ENCODE data around the gene NTRK2.
A peak's percentile ranks its signal among the peaks of the same experiment; 100 is the strongest.

The NTRK2 gene

DNA sequence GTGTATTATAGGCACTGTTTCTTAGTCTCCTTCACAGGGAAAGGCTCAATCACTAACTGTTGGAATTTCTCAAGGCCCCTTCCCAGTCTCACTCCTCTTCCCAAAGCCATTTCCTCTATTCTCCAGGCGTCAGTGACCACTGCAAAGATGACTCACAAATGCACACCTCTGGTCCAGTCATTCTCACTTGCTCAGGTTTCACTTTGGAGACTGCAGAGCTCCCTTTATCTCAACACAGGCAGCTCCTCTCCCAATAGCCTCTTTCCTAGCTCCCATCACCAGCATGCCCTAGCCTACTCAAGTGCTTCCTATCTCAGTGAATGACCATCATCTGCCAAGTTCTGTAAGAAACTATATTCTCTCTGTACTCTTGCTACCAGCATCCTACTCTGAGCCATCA is 323.6 kb downstream of the NTRK2 start:
- no peak for DNase-seq

GRCh38 chr9:84996029-84996428 is 326.5 kb downstream of the NTRK2 start:
- no peak for DNase-seq

DNA sequence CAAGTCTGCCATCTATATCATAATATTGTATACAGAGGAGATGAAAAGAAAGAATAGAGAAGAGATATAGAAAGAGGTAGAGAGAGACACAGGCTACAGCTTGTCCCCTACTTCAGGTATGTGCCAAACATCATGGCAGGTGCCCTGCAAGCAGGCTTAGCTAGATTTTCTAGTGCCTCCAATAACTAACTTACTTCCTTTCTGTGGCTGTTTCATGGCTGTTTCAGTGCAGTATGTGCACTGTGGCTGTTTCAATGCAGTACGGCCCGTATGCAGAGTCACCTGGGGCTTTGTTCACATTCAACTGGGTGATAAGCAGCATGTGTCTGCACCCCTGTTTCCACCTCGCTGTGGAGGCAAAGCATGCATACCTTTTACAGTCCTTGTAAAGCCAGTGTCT is 327.2 kb downstream of the NTRK2 start:
- DNase-seq = no peak

- no peak for DNase-seq
Measured at GRCh38 chr9:84997472-84997871, 327.9 kb downstream of the NTRK2 start.

GRCh38 chr9:84998639-84999038 is 329.1 kb downstream of the NTRK2 start:
- DNase-seq = no peak

DNA sequence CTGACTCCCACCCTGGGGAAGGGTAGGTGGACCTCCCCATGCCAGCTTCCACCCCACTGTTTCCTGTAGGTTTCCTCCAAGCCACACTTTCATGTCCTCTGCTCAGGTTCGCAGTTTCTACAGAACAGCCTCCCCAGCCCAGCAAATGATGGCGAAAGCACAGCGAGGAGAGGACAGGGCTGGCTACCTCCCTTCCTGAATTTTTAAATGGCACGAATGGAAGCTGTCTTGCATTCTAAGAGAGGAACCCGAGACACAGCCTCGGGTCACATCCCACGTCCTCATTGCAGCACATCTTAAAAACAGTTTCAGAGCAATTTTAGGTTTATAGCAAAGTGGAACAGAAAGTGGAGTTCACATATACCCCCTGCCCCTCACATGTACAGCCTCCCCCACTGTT is 330.3 kb downstream of the NTRK2 start:
- DNase-seq = no peak

DNA sequence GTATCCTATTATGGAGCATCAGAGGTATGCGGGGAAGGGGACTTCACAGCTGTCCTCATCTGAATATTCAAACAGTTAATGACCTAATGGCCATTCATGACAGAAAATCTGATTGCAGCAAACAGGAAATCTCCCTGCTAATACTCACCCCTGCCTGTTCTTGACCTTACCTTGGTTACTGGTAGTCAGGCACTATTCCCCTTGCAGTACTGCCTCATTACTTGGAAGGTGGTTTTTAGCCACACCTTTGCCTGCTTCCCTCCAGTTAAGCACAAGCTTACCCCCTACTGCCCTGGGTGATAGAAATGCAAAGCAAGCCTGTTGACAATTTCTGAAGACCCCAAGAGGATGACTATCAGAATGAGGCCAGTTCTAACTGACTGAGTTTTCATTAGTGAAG is 332.4 kb downstream of the NTRK2 start:
- DNase-seq = no peak

DNA sequence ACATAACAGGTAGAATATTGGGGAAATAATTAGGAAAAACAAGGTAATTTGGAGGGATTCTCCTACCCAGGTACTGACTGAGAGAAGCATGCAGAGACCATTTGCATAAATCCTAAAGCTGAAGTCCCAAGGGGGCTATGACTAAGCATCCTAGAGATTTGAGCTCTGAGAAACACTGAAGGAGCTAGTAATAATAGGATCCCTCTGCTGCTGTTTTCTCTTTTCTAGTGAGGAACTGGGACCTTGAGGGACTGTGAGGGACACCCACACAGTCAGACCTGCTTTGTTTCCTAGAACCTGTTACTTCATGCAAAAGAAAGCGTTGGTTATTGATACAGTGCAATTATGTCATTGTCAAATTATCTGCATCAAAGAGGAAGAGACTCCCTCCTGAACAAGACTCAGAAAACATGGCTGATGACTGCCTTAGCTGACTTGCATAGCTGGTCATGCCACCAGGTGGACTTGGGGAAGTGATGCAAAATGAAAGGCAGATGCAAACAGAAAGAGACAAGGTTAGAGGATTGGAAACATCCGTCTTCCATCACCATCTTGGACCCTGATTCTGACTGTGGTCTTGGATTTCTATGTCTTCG is 335.4 kb downstream of the NTRK2 start:
- DNase-seq = no peak

GRCh38 chr9:85007748-85008147 is 338.2 kb downstream of the NTRK2 start:
- no peak for DNase-seq

DNA sequence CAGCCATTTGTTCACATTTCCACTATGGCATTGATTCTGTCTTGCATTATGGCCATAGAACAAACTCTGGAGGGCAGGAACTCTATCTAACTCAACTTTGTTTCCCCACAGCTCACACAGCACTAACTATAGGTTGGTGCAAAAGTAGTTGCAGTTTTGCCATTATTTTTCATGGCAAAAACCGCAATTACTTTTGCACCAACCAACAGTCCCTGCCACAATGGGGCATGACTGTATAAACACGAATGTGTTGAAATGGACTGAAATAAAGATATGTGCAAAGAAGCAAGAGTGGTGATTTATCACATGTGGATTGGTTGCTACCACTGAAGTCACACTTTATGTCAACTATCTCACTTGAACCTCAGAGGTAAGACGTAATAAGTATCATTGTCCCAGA is 338.7 kb downstream of the NTRK2 start:
- no peak for DNase-seq

DNA sequence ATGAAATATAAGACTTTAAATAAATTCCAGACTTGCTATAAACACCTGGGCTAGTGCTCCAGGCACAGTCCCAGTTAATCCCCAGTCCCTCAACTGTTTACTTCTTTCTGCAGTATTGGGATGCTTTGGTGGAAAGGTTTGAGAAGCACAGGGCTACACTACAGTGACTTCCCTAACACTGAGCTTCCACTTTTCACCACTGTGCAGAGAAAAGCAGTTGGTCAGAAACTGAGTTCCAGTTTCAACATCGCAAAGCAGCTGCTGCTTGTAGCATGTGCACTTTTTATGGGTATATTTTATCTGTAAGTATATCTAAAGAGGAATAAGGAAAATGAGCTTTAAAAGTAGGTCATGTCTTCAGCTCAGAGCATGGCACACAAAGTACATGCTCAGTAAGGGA is 339.7 kb downstream of the NTRK2 start:
- no peak for DNase-seq

GRCh38 chr9:85013703-85014102 is 344.2 kb downstream of the NTRK2 start:
- peak; percentile 17 for DNase-seq

DNA sequence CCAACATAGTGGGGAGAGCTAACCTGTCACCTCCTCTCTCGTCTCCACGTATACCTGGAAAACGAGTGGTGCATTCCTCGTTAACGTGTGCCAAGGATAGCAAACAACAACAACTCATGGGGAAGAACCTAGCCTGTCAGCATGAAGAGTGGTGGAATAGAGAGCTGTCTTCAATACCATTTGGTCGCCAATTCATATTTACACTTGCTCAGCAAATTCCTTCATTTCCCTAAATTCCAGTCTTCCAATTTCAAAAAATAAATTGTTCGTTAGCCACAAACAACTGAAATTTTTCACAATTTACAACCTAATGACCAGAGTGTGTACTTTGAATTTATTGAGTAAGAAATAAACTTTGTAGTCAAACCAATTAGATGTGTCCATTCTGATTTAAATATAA is 344.8 kb downstream of the NTRK2 start:
- no peak for DNase-seq

DNA sequence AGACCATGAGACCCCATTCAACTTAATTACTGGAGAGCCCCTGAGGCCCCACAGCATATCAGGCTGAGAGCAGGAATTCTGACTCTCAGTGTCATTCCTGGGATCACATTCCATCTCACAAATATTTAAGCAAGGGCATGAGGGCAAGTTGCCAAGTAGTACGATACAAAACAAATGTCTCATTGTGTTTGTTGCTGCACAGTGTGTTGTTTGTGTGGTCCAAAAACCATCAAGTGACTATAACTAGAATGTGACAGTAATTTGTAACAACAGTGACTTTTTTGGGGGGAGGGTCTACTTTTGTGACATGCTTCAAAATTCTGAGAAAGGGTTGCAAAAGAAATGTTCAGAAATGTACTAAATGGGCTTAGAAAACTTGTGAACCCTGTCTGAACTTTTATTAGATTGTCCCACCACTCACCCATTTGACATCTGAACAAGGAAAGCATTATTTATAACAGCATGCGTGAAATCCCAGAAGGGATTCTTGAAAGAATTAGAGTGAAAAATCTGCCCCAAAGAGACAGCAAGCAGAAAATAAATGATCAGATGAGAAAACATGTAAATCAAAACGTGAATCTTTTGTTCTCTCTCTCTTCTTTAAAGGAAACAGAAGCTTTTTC is 347.0 kb downstream of the NTRK2 start:
- peak; percentile 21 for DNase-seq

GRCh38 chr9:85020791-85021190 is 351.3 kb downstream of the NTRK2 start:
- DNase-seq = no peak

DNA sequence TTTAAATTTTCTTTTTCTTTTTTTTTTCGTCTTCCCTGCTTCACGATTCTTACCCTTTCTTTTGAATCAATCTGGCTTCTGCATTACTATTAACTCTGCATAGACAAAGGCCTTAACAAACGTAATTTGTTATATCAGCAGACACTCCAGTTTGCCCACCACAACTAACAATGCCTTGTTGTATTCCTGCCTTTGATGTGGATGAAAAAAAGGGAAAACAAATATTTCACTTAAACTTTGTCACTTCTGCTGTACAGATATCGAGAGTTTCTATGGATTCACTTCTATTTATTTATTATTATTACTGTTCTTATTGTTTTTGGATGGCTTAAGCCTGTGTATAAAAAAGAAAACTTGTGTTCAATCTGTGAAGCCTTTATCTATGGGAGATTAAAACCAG is 352.2 kb downstream of the NTRK2 start:
- DNase-seq = no peak

DNA sequence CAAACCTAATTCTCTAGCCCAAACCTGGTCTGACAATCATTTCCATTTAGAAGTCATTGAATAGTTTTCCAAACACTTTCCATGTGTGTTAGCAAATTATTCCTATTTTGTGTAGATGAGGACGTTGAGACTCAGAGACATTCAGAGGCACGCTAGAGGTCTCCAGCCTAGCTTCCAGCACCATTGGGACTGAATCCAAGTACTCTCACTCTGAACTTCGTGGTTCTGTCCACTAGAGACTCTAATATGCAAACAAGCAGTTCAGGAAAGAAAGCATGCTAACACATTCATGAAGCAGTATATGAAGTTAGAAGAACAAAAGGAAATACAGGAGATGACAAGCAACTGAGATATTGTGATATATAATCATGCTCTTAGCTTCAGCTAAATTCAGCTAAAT is 354.8 kb downstream of the NTRK2 start:
- DNase-seq = no peak

DNA sequence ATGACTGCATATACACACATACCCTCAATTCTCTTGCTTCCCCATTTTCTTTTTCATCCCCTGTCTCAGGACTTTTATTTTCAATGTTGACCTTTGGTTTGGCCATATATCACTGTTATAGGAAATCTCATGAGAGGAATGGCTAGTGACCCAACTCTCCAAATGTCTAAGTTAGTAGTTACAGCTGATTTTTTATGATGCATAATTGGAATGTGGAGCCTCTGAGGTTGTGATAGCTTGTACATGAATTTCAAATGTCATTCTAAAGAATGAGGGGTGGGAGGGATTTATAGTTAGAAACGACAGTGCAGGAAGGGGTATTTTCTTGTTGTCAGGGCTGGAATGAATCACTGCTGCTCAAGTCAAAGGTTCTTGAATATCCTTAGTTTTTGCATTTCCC is 356.1 kb downstream of the NTRK2 start:
- DNase-seq = no peak

- DNase-seq = no peak
Measured at GRCh38 chr9:85027870-85028269, 358.3 kb downstream of the NTRK2 start.

DNA sequence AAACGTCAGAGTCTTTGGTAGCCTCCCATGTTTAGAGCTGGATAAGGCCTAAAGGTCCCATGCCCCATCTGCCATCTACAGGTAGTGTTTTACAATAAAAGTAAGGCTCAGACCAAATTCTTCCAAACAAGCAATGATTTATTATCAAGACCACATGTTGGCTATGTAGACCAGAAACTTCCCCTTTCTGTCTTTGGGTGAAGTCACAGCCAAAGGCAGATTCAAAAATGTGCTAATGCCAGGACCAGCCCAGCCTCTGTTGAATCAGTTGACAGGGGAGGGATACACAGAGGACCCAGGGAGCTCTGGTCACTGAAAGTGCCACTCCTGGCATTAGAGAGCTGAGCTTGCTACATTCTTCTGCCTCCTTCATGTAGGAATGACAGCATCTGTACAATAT is 360.8 kb downstream of the NTRK2 start:
- DNase-seq = no peak

DNA sequence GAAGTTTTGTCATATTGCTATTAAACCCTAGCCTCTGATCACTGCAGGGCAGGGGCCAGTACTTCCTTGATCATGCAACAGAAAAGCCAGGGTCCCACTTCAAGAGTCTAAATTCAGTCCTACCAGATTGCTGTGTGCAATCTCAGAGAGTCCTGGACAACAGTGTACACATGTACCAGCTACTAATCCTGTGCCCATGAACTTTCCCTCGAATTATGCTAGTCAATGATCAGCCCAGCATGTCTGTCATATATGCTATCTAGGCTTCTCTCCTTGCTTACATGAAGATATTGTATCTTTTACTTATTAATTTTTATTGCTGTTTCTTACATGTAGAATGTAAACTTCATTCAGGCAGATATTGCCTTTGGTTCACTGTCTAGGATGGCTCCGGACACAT is 367.0 kb downstream of the NTRK2 start:
- DNase-seq = no peak

- no peak for DNase-seq
Measured at GRCh38 chr9:85038061-85038460, 368.5 kb downstream of the NTRK2 start.

DNA sequence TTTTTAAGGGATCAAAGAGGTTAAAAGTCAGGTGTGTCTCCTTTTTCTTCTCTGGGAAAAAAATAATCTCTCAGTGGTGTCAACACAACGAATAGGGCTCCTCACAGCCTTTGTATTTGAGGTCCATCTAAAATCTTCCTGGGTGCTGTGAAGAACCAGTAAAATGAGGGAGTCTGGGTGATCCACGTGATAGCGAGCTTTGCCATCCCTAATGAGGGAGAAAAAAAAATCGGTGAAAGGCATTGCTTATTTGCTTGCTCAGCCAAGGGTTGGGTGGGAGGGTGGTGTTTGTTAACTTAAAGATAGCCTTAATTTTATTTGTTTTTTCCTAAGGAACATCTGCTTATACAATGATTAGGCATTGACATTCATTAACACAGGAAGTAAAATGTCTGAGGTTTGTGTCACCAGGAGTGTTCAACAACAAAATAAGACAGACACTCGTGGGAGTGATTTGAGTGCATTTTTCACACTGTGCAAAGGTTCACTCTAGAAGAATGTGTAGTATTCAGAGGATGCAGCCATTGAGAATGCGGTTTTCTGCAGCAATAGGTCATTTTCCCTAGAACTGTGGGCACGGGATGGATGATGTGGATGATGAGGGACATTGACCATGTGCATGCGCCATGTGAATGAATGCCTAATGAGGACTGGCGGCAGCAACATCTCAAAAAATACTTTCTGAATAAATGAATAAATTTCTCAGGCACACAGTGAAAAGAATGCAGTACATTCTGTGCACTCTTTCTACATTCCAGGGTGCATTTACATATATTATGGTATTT is 369.5 kb downstream of the NTRK2 start:
- no peak for DNase-seq

- DNase-seq = peak; percentile 32
Measured at GRCh38 chr9:85040146-85040545, 370.6 kb downstream of the NTRK2 start.

Data from retina (tissue), 1 donor.